Activated T-cell treated with anti-CD3 and anti-CD28 coated beads, Interleukin-2, amount 50 U/mL, for 1 hour (primary cell): ENCODE data around the gene CALCOCO2.
"Not testable (repeated sequence)": the region's sequence is repeated elsewhere in the genome, so short reads cannot be mapped to it uniquely, and the experiment has no call there.

ENCODE experiments used
- DNase-seq: peaks from one replicate; pipeline ENCODE4 v3.0.0-alpha.2; 2020

Gene CALCOCO2

GRCh38 chr17:48830840-48831548 lies at the start of gene CALCOCO2:
Gene CALCOCO2 (plus strand): TSS chr17:48831035. CDS start chr17:48841708, 10,673 bp downstream.
- peak; percentile 85 for DNase-seq

- no peak for DNase-seq
These were observed 43.0 kb upstream of the CALCOCO2 start for GRCh38 chr17:48787828-48788227.

- DNase-seq = no peak
These were observed 40.2 kb upstream of the CALCOCO2 start for GRCh38 chr17:48790607-48791127.

GRCh38 chr17:48791128-48792032 lies 39.5 kb upstream of the CALCOCO2 start:
- no peak for DNase-seq

- no peak for DNase-seq
These were observed 38.6 kb upstream of the CALCOCO2 start for GRCh38 chr17:48792033-48792798.

- no peak for DNase-seq
These were observed 35.2 kb upstream of the CALCOCO2 start for GRCh38 chr17:48795444-48796162.

GRCh38 chr17:48796163-48796522 lies 34.7 kb upstream of the CALCOCO2 start:
- DNase-seq = not testable (repeated sequence)

GRCh38 chr17:48799069-48799723 lies 31.6 kb upstream of the CALCOCO2 start:
- DNase-seq = no peak

GRCh38 chr17:48800626-48801217 lies 30.1 kb upstream of the CALCOCO2 start:
- DNase-seq = no peak

GRCh38 chr17:48804936-48805411 lies 25.9 kb upstream of the CALCOCO2 start:
- peak; percentile 76 for DNase-seq

- no peak for DNase-seq
These were observed 21.7 kb upstream of the CALCOCO2 start for GRCh38 chr17:48809182-48809581.

- DNase-seq = no peak
These were observed 18.8 kb upstream of the CALCOCO2 start for GRCh38 chr17:48812001-48812400.

- DNase-seq = peak; percentile 53
These were observed 16.3 kb upstream of the CALCOCO2 start for GRCh38 chr17:48814504-48814903.

GRCh38 chr17:48815311-48815710 lies 15.5 kb upstream of the CALCOCO2 start:
- DNase-seq = no peak

GRCh38 chr17:48816438-48816773 lies 14.4 kb upstream of the CALCOCO2 start:
- no peak for DNase-seq

GRCh38 chr17:48816774-48817590 lies 13.9 kb upstream of the CALCOCO2 start, which contains the start of gene TTLL6:
Gene TTLL6 (minus strand): TSS chr17:48817229. CDS start chr17:48817072, 157 bp downstream.
- DNase-seq = peak; percentile 80

GRCh38 chr17:48818361-48818841 lies 12.4 kb upstream of the CALCOCO2 start:
- DNase-seq = no peak

GRCh38 chr17:48819466-48819865 lies 11.4 kb upstream of the CALCOCO2 start:
- no peak for DNase-seq

- not testable (repeated sequence) for DNase-seq
These were observed 9.9 kb upstream of the CALCOCO2 start for GRCh38 chr17:48820936-48821335.
